Right lobe of liver (tissue), 4 donors: ENCODE measurements around the gene ZNF592.

Experiments
- CTCF ChIP-seq, 4 donors: fragments of 200-600 bp in 3 of 4; fragments of 450-650 bp in 1 of 4; IDR thresholded peaks; one replicate each; pipeline versions ENCODE4 v1.5.1 to v1.8.0; 2016 to 2022; ENCODE audit warnings: antibody characterized with exemption in 4 of 4, mild to moderate bottlenecking in 2 of 4
- POLR2A ChIP-seq: fragments of 450-650 bp; IDR thresholded peaks from one replicate; pipeline ENCODE4 v1.6.1; 2017; ENCODE audit warnings: antibody characterized with exemption, mild to moderate bottlenecking
- donor health status: DM: no; HTN: no; CAD: no.
- donor health status: DM: no; HTN: no; CAD: no.
- donor health status: DM: no; HTN: yes; CAD: no.

DNA sequence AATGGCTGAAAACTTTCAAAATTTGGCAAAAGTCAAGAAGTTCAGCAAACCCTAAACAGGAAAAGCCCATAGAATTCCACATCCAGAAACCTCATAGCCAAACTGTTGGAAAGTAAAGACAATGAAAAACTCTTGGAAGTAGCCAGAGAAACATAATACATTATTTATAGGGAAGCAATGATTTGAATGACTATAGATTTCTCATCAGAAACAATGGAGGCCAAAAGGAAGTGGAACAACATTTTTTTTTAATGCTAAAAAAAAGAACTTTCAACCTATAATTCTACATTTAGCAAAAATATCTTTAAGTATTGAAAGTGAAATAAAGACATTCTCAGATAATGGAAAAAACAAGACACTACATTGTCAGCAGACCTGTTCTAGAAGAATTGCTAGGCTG is 99.0 kb downstream of the ZNF592 start:
- TF ChIP-seq CTCF (IDR thresholded peaks at IDR 0.05) = no peak
- TF ChIP-seq POLR2A = no peak
